Mammary epithelial cell (primary cell): Measurements from ENCODE around the gene ANKRD50.

Source experiments
- EZH2 ChIP-seq: IDR thresholded peaks from 2 replicates; pipeline ENCODE4 v1.6.1; 2012; ENCODE audit warnings: low read length, inconsistent platforms, borderline replicate concordance
- TF ChIP-seq, protein P1 (sequence below), 2 donors: IDR thresholded peaks in 1 of 2; conservative IDR thresholded peaks in 1 of 2; 2 replicates each; pipeline ENCODE4 v1.5.1; 2011 to 2012; ENCODE audit warnings: inconsistent platforms in 2 of 2, low read length in 2 of 2, mild to moderate bottlenecking in 2 of 2, control low read depth in 1 of 2, low read depth in 1 of 2; ENCODE audit not compliant: insufficient read depth in 1 of 2; ENCODE audit errors: extremely low read depth in 1 of 2

DNA sequence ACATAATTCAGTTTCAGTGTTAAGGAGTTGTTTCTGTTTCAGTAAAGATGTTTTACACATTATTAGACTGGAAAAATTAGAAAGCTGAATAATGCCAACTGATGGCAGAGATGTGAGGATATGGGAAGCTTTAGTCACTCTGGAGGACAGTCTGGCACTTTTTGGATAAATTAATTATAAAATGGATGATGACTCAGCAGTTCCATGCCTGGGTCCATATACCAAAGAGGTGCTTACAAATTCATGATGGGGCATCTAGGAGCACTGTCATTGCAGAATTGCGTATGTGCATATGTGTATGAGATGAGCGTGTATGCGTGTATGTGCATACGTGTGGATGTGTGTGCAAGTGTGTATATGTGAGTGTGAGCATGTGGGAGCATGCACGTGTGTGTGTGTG lies 31.2 kb upstream of the ANKRD50 start:
- TF ChIP-seq, protein P1, sequence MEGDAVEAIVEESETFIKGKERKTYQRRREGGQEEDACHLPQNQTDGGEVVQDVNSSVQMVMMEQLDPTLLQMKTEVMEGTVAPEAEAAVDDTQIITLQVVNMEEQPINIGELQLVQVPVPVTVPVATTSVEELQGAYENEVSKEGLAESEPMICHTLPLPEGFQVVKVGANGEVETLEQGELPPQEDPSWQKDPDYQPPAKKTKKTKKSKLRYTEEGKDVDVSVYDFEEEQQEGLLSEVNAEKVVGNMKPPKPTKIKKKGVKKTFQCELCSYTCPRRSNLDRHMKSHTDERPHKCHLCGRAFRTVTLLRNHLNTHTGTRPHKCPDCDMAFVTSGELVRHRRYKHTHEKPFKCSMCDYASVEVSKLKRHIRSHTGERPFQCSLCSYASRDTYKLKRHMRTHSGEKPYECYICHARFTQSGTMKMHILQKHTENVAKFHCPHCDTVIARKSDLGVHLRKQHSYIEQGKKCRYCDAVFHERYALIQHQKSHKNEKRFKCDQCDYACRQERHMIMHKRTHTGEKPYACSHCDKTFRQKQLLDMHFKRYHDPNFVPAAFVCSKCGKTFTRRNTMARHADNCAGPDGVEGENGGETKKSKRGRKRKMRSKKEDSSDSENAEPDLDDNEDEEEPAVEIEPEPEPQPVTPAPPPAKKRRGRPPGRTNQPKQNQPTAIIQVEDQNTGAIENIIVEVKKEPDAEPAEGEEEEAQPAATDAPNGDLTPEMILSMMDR (conservative IDR thresholded peaks at IDR 0.05 in 1 of 2, IDR thresholded peaks at IDR 0.05 in 1 of 2; ENCODE audit: extremely low read depth in 1 of 2, insufficient read depth in 1 of 2, low read depth in 1 of 2, low read length in 2 of 2): no peak
- no peak for TF ChIP-seq EZH2
